HepG2 (cell line): ENCODE results near the gene PFN1. TPM values are rescaled to one million over a fixed set of nuclear protein-coding genes. Genes with fewer than 3 reads are reported as not detected.

Experiments used
- ARNTL ChIP-seq: sonication (generic); formaldehyde crosslinking; IDR thresholded peaks from 2 replicates; pipeline ENCODE4 v1.4.0; 2020; ENCODE audit warnings: mild to moderate bottlenecking, missing genetic modification reagents
- FOXJ3 ChIP-seq: sonication (generic); formaldehyde crosslinking; IDR thresholded peaks from 2 replicates; pipeline ENCODE4 v1.4.0; 2020; ENCODE audit warnings: missing genetic modification reagents, mild to moderate bottlenecking, borderline replicate concordance
- HIVEP1 ChIP-seq: sonication (generic); formaldehyde crosslinking; IDR thresholded peaks from 2 replicates; pipeline ENCODE4 v1.4.0; 2020; ENCODE audit warnings: mild to moderate bottlenecking, missing genetic modification reagents
- HOXA5 ChIP-seq: sonication (generic); formaldehyde crosslinking; IDR thresholded peaks from 2 replicates; pipeline ENCODE4 v1.4.0; 2020; ENCODE audit warnings: missing genetic modification reagents
- KDM2A ChIP-seq: sonication (generic); formaldehyde crosslinking; IDR thresholded peaks from 2 replicates; pipeline ENCODE4 v1.4.0; 2020; ENCODE audit warnings: low read depth, missing genetic modification reagents, borderline replicate concordance
- KLF15 ChIP-seq: sonication (generic); formaldehyde crosslinking; IDR thresholded peaks from 2 replicates; pipeline ENCODE4 v1.8.1; 2023; ENCODE audit warnings: borderline replicate concordance, mild to moderate bottlenecking, inconsistent platforms, missing genetic modification reagents, mixed read lengths
- MED1 ChIP-seq: sonication (generic); formaldehyde crosslinking; IDR thresholded peaks from 2 replicates; pipeline ENCODE4 v1.4.0; 2020; ENCODE audit warnings: missing genetic modification reagents
- MEIS2 ChIP-seq: sonication (generic); formaldehyde crosslinking; IDR thresholded peaks from 2 replicates; pipeline ENCODE4 v1.9.0; 2021; ENCODE audit warnings: mild to moderate bottlenecking, missing genetic modification reagents
- NR0B2 ChIP-seq: sonication (generic); formaldehyde crosslinking; IDR thresholded peaks from 2 replicates; pipeline ENCODE4 v1.4.0; 2020; ENCODE audit warnings: mild to moderate bottlenecking, missing genetic modification reagents
- RFXAP ChIP-seq: sonication (generic); formaldehyde crosslinking; IDR thresholded peaks from 2 replicates; pipeline ENCODE4 v1.4.0; 2020; ENCODE audit warnings: missing genetic modification reagents, borderline replicate concordance
- SALL1 ChIP-seq: sonication (generic); formaldehyde crosslinking; IDR thresholded peaks from 2 replicates; pipeline ENCODE4 v1.8.0; 2022; ENCODE audit warnings: mild to moderate bottlenecking, missing genetic modification reagents
- ZFP36L1 ChIP-seq: sonication (generic); formaldehyde crosslinking; IDR thresholded peaks from 2 replicates; pipeline ENCODE4 v1.8.0; 2022; ENCODE audit warnings: mild to moderate bottlenecking, missing genetic modification reagents, moderate library complexity
- ZNF20 ChIP-seq: sonication (generic); formaldehyde crosslinking; IDR thresholded peaks from 2 replicates; pipeline ENCODE4 v1.4.0; 2020; ENCODE audit warnings: mild to moderate bottlenecking, moderate library complexity, missing genetic modification reagents
- ZNF605 ChIP-seq: sonication (generic); formaldehyde crosslinking; IDR thresholded peaks from 2 replicates; pipeline ENCODE4 v1.8.0; 2022; ENCODE audit warnings: mild to moderate bottlenecking, missing genetic modification reagents
- ZNF639 ChIP-seq: conservative IDR thresholded peaks from 2 replicates; pipeline ENCODE4 v1.6.1; 2018; ENCODE audit warnings: missing genetic modification reagents
- ZNF720 ChIP-seq: sonication (generic); formaldehyde crosslinking; IDR thresholded peaks from 2 replicates; pipeline ENCODE4 v1.4.0; 2020; ENCODE audit warnings: missing genetic modification reagents
- ZNF772 ChIP-seq: sonication (generic); formaldehyde crosslinking; IDR thresholded peaks from 2 replicates; pipeline ENCODE4 v1.5.0; 2020; ENCODE audit warnings: mild to moderate bottlenecking, missing genetic modification reagents
- polyA plus RNA-seq, 8 experiments: library from polyadenylated mRNA; depleted of rRNA in 3 of 8; stranded (reverse) in 7 of 8; unstranded in 1 of 8; fragments of >200 nt; fragmentation: Illumina TruSeq in 4 of 8; extraction: Trizol in 4 of 8; gene quantifications; 2 replicates each; pipeline versions ENCODE4 v1.2.1 to v1.2.3, GENCODE V29; 2011 to 2016; ENCODE audit warnings: low read depth in 4 of 8, missing spikeins in 1 of 8, mixed read lengths in 1 of 8; ENCODE audit not compliant: insufficient read depth in 1 of 8
- total RNA-seq, 5 experiments: library from RNA; depleted of rRNA; stranded (reverse); fragments of >200 nt; fragmentation: Illumina TruSeq; extraction: Trizol; gene quantifications; 2 replicates each; pipeline ENCODE4 v1.2.3, GENCODE V29; 2016; ENCODE audit warnings: low read depth in 1 of 5
- TF ChIP-seq, protein P1 (sequence below): sonication (generic); formaldehyde crosslinking; IDR thresholded peaks from 2 replicates; pipeline ENCODE4 v1.5.0; 2020; ENCODE audit warnings: missing genetic modification reagents, mild to moderate bottlenecking, borderline replicate concordance
- TF ChIP-seq, protein P2 (sequence below): fragments of 450-650 bp; IDR thresholded peaks from 2 replicates; pipeline ENCODE4 v1.6.1; 2017
- TF ChIP-seq, protein P3 (sequence below): IDR thresholded peaks from 2 replicates; pipeline ENCODE4 v1.6.1; 2016
- TF ChIP-seq, protein P4 (sequence below): sonication (generic); formaldehyde crosslinking; IDR thresholded peaks from 2 replicates; pipeline ENCODE4 v1.4.0; 2020; ENCODE audit warnings: low read depth, missing genetic modification reagents

Gene PFN1
- total and polyA plus RNA-seq, 2 of the 13 experiments (the other 11 are each of a cell fraction or from before 2014, with no cell fraction given): 494 to 613 TPM

DNA sequence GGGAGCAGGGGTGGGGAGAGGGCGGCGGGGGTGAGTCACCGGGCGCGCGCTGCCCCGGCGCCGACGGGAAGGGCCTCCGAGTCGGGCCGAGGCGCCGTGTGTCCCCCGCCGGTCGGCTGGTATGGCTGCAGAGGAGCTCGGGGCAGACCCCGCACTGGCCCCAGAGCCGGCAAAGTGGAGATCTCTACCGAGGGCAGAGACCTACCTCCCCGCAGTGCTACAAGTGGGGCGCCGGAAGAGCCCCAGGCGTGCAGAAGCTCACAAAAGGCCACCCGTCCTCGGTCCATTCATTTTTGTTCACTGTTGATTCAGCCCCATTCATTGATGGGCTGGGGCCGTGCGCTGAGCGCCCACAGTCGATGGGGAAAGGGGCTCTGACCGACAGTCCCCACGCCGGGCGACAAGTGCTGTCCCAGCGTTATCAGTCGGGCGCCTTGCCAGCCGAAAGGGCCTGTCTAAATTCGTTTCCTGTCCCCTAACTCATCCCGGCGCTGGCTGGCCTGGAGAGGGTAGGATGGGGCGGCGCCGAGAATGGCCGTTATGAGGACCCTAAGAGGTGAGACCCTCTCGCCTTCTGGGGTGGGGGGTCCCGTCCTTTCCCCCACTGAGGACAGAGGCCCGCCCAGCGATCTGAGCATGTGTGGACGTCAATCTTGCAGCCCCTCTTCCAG is 1.9 kb upstream of the PFN1 start (continued):
- TF ChIP-seq RFXAP (CRISPR knock-in tag) (no peak), ZFP36L1 (CRISPR knock-in tag) (no peak), SALL1 (CRISPR knock-in tag) (peak; percentile 31; the same call in 1 of the 2 replicates), NR0B2 (CRISPR knock-in tag) (0 out of 2 replicates have a peak, but pooled peaks have one; percentile 47), KDM2A (CRISPR knock-in tag) (peak; percentile 34; the same call in 1 of the 2 replicates), MED1 (CRISPR knock-in tag) (0 out of 2 replicates have a peak, but pooled peaks have one; percentile 2), MEIS2 (0 out of 2 replicates have a peak, but pooled peaks have one; percentile 6), KLF15 (CRISPR knock-in tag) (peak; percentile 17; the same call in 1 of the 2 replicates), ARNTL (no peak), ZNF720 (no peak), ZNF639 (CRISPR knock-in tag) (peak; percentile 14; the same call in 1 of the 2 replicates), ZNF772 (CRISPR knock-in tag) (0 out of 2 replicates have a peak, but pooled peaks have one; percentile 9), ZNF605 (CRISPR knock-in tag) (peak; percentile 31; the same call in 1 of the 2 replicates), HIVEP1 (CRISPR knock-in tag) (peak; percentile 51; the same call in 1 of the 2 replicates), FOXJ3 (CRISPR knock-in tag) (0 out of 2 replicates have a peak, but pooled peaks have one; percentile 32), HOXA5 (CRISPR knock-in tag) (peak; percentile 45; the same call in 1 of the 2 replicates), ZNF20 (CRISPR knock-in tag) (0 out of 2 replicates have a peak, but pooled peaks have one; percentile 49)
- TF ChIP-seq, protein P1, sequence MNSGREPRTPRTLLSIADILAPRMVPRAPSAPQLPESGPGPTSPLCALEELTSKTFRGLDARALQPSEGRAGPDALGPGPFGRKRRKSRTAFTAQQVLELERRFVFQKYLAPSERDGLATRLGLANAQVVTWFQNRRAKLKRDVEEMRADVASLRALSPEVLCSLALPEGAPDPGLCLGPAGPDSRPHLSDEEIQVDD (CRISPR knock-in tag): no peak
- TF ChIP-seq, protein P2, sequence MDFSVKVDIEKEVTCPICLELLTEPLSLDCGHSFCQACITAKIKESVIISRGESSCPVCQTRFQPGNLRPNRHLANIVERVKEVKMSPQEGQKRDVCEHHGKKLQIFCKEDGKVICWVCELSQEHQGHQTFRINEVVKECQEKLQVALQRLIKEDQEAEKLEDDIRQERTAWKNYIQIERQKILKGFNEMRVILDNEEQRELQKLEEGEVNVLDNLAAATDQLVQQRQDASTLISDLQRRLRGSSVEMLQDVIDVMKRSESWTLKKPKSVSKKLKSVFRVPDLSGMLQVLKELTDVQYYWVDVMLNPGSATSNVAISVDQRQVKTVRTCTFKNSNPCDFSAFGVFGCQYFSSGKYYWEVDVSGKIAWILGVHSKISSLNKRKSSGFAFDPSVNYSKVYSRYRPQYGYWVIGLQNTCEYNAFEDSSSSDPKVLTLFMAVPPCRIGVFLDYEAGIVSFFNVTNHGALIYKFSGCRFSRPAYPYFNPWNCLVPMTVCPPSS: no peak
- TF ChIP-seq, protein P3, sequence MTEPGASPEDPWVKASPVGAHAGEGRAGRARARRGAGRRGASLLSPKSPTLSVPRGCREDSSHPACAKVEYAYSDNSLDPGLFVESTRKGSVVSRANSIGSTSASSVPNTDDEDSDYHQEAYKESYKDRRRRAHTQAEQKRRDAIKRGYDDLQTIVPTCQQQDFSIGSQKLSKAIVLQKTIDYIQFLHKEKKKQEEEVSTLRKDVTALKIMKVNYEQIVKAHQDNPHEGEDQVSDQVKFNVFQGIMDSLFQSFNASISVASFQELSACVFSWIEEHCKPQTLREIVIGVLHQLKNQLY (CRISPR knock-in tag): 0 out of 2 replicates have a peak, but pooled peaks have one; percentile 1
- TF ChIP-seq, protein P4, sequence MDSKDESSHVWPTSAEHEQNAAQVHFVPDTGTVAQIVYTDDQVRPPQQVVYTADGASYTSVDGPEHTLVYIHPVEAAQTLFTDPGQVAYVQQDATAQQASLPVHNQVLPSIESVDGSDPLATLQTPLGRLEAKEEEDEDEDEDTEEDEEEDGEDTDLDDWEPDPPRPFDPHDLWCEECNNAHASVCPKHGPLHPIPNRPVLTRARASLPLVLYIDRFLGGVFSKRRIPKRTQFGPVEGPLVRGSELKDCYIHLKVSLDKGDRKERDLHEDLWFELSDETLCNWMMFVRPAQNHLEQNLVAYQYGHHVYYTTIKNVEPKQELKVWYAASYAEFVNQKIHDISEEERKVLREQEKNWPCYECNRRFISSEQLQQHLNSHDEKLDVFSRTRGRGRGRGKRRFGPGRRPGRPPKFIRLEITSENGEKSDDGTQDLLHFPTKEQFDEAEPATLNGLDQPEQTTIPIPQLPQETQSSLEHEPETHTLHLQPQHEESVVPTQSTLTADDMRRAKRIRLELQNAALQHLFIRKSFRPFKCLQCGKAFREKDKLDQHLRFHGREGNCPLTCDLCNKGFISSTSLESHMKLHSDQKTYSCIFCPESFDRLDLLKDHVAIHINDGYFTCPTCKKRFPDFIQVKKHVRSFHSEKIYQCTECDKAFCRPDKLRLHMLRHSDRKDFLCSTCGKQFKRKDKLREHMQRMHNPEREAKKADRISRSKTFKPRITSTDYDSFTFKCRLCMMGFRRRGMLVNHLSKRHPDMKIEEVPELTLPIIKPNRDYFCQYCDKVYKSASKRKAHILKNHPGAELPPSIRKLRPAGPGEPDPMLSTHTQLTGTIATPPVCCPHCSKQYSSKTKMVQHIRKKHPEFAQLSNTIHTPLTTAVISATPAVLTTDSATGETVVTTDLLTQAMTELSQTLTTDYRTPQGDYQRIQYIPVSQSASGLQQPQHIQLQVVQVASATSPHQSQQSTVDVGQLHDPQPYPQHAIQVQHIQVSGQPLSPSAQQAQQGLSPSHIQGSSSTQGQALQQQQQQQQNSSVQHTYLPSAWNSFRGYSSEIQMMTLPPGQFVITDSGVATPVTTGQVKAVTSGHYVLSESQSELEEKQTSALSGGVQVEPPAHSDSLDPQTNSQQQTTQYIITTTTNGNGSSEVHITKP (CRISPR knock-in tag): no peak
